ENCODE data around the gene CD28. TPM values are rescaled to one million over a fixed set of nuclear protein-coding genes. Genes with fewer than 3 reads are reported as not detected.

The CD28 gene
- total and polyA plus RNA-seq, 10 of the 15 experiments (the other 5 are each of a cell fraction or from before 2014, with no cell fraction given) = 0.03 to 0.23 (median 0.04) TPM; not detected in 7

DNA sequence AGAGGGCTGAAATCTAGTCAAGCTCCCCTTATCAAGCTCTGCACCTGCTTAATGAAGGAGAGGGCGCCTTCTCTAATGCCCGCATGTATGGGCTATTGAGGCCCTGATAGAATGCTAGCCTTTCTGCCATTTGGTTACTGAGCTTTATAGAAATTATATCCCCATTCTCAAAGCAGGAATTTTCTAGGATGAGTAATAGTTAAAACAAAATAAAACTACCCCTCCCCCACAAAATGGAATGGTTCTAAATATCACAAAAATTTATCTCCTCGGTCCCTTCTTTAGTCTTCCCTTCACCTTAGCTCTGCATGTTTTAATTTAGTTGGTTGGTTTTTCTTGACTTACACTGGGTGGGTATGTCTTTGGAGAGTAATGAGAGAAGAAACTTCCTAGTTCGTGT lies 37.7 kb downstream of the CD28 start:
- Histone ChIP-seq H3K27ac (ENCODE audit: control insufficient read depth, insufficient read depth) (no peak overlapping the region), H3K4me3 (no peak overlapping the region), H3K27me3 (replicated peaks in 1 of 2; ENCODE audit: control insufficient read depth in 2 of 2, insufficient read depth in 2 of 2, low read length in 1 of 2) (no peaks in the 10 kb centered on the region; a peak in 1 of 4 replicates), H3K4me2 (ENCODE audit: control insufficient read depth, insufficient read depth) (no peak overlapping the region), H3K9me3 (replicated peaks; ENCODE audit: control insufficient read depth, insufficient read depth, low read length) (no peaks in the 10 kb centered on the region), H3K4me1 (ENCODE audit: control insufficient read depth, insufficient read depth, low read length) (no peaks in the 10 kb centered on the region), H2AFZ (ENCODE audit: control insufficient read depth, low read depth, low read length) (no peak overlapping the region), H4K20me1 (ENCODE audit: control insufficient read depth, insufficient read depth) (no peaks in the 10 kb centered on the region), H3K79me2 (ENCODE audit: control insufficient read depth, insufficient read depth, low read length) (no peaks in the 10 kb centered on the region), H3K9ac (ENCODE audit: control insufficient read depth, insufficient read depth, low read length) (no peak overlapping the region), H3K36me3 (ENCODE audit: control insufficient read depth in 2 of 2, insufficient read depth in 2 of 2, low read length in 1 of 2) (no peaks in the 10 kb centered on the region)
- ChIA-PET RAD21 (ENCODE audit: unreplicated experiment) (no interaction called here), CTCF (no interaction called here), POLR2A (no interaction called here), SMC1A (ENCODE audit: uncharacterized antibody, unreplicated experiment) (interaction anchor here (1.2 kb wide), 1 partner anchor 275 kb away, joined by 3 read pairs; no protein-coding TSS in a partner anchor)
- TF ChIP-seq SMARCA5 (IDR thresholded peaks at IDR 0.05) (no peak), ZSCAN29 (IDR thresholded peaks at IDR 0.05) (no peak), MEF2B (IDR thresholded peaks at IDR 0.05; ENCODE audit: partially characterized antibody, poor library complexity, severe bottlenecking) (no peak), KDM1A (IDR thresholded peaks at IDR 0.05; ENCODE audit: borderline replicate concordance) (no peak), HCFC1 (IDR thresholded peaks at IDR 0.05; ENCODE audit: low read length) (no peak), RCOR1 (conservative IDR thresholded peaks at IDR 0.05; ENCODE audit: low read depth, low read length) (no peak), CBX5 (IDR thresholded peaks at IDR 0.05; ENCODE audit: low read depth) (no peak), ZBED1 (IDR thresholded peaks at IDR 0.05; ENCODE audit: borderline replicate concordance) (no peak), CBFB (IDR thresholded peaks at IDR 0.05; ENCODE audit: low read depth) (no peak), ESRRA (IDR thresholded peaks at IDR 0.05; ENCODE audit: low read length) (no peak), CREM (IDR thresholded peaks at IDR 0.05; ENCODE audit: low read depth) (no peak), TCF12 (IDR thresholded peaks at IDR 0.05; ENCODE audit: low read depth, low read length) (no peak), STAT3 (IDR thresholded peaks at IDR 0.05; ENCODE audit: low read depth, low read length) (no peak), EZH2 (IDR thresholded peaks at IDR 0.05; ENCODE audit: borderline replicate concordance, control insufficient read depth, low read depth, low read length) (no peak)
- TF ChIP-seq, protein P1, sequence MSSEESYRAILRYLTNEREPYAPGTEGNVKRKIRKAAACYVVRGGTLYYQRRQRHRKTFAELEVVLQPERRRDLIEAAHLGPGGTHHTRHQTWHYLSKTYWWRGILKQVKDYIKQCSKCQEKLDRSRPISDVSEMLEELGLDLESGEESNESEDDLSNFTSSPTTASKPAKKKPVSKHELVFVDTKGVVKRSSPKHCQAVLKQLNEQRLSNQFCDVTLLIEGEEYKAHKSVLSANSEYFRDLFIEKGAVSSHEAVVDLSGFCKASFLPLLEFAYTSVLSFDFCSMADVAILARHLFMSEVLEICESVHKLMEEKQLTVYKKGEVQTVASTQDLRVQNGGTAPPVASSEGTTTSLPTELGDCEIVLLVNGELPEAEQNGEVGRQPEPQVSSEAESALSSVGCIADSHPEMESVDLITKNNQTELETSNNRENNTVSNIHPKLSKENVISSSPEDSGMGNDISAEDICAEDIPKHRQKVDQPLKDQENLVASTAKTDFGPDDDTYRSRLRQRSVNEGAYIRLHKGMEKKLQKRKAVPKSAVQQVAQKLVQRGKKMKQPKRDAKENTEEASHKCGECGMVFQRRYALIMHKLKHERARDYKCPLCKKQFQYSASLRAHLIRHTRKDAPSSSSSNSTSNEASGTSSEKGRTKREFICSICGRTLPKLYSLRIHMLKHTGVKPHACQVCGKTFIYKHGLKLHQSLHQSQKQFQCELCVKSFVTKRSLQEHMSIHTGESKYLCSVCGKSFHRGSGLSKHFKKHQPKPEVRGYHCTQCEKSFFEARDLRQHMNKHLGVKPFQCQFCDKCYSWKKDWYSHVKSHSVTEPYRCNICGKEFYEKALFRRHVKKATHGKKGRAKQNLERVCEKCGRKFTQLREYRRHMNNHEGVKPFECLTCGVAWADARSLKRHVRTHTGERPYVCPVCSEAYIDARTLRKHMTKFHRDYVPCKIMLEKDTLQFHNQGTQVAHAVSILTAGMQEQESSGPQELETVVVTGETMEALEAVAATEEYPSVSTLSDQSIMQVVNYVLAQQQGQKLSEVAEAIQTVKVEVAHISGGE (CRISPR knock-in tag; IDR thresholded peaks at IDR 0.05) = no peak
- TF ChIP-seq, protein P2, sequence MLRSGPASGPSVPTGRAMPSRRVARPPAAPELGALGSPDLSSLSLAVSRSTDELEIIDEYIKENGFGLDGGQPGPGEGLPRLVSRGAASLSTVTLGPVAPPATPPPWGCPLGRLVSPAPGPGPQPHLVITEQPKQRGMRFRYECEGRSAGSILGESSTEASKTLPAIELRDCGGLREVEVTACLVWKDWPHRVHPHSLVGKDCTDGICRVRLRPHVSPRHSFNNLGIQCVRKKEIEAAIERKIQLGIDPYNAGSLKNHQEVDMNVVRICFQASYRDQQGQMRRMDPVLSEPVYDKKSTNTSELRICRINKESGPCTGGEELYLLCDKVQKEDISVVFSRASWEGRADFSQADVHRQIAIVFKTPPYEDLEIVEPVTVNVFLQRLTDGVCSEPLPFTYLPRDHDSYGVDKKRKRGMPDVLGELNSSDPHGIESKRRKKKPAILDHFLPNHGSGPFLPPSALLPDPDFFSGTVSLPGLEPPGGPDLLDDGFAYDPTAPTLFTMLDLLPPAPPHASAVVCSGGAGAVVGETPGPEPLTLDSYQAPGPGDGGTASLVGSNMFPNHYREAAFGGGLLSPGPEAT (IDR thresholded peaks at IDR 0.05; ENCODE audit: low read depth) = no peak
- TF ChIP-seq, protein P3, sequence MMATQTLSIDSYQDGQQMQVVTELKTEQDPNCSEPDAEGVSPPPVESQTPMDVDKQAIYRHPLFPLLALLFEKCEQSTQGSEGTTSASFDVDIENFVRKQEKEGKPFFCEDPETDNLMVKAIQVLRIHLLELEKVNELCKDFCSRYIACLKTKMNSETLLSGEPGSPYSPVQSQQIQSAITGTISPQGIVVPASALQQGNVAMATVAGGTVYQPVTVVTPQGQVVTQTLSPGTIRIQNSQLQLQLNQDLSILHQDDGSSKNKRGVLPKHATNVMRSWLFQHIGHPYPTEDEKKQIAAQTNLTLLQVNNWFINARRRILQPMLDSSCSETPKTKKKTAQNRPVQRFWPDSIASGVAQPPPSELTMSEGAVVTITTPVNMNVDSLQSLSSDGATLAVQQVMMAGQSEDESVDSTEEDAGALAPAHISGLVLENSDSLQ (IDR thresholded peaks at IDR 0.05) = no peak
- TF ChIP-seq, protein P4, sequence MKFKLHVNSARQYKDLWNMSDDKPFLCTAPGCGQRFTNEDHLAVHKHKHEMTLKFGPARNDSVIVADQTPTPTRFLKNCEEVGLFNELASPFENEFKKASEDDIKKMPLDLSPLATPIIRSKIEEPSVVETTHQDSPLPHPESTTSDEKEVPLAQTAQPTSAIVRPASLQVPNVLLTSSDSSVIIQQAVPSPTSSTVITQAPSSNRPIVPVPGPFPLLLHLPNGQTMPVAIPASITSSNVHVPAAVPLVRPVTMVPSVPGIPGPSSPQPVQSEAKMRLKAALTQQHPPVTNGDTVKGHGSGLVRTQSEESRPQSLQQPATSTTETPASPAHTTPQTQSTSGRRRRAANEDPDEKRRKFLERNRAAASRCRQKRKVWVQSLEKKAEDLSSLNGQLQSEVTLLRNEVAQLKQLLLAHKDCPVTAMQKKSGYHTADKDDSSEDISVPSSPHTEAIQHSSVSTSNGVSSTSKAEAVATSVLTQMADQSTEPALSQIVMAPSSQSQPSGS (IDR thresholded peaks at IDR 0.05; ENCODE audit: low read length) = no peak
- DNase-seq (ENCODE audit: low read depth, low spot score) = no peak
- no TSS peak for BruUV-seq (replicated peaks)
- ATAC-seq = no peak
- in situ Hi-C loops (cut with MboI) = no loop called here
- FAIRE-seq = no peak
- 77% methylated on average over 4 of the region's 4 CpGs for WGBS (ENCODE audit: insufficient coverage, insufficient replicate concordance, low lambda C conversion rate, missing lambda C conversion rate)
- intact Hi-C loops (cut with micrococcal nuclease; ENCODE audit: unreplicated experiment) = no loop called here

Measured in GM12878 (cell line).